Omental fat pad (tissue), 4 donors: ENCODE measurements around the gene FIBCD1. TPM values are rescaled to one million over a fixed set of nuclear protein-coding genes. Genes with fewer than 3 reads are reported as not detected.

ENCODE experiments used
- ATAC-seq: fragments of 150-250 bp; one replicate; pipeline ENCODE4 v1.9.1; 2016; ENCODE audit warnings: mild to moderate bottlenecking, moderate library complexity; ENCODE audit not compliant: low FRiP score
- DNase-seq: peaks from one replicate; pipeline ENCODE4 v3.0.0-alpha.2; 2019; ENCODE audit warnings: low spot score
- total RNA-seq, 4 donors: library from RNA; depleted of rRNA; stranded (reverse); fragments of >200 nt; gene quantifications; one replicate each; pipeline ENCODE4 v1.1.0, GENCODE V29; 2016
- TF ChIP-seq, protein P1 (sequence below), 3 donors: fragments of 450-650 bp; IDR thresholded peaks; one replicate each; pipeline ENCODE4 v1.5.1; 2016 to 2017; ENCODE audit warnings: antibody characterized with exemption in 3 of 3, mild to moderate bottlenecking in 3 of 3, moderate library complexity in 2 of 3

Gene FIBCD1
- total RNA-seq, 4 donors from 2014 or later: 1.6 TPM; not detected in 3

DNA sequence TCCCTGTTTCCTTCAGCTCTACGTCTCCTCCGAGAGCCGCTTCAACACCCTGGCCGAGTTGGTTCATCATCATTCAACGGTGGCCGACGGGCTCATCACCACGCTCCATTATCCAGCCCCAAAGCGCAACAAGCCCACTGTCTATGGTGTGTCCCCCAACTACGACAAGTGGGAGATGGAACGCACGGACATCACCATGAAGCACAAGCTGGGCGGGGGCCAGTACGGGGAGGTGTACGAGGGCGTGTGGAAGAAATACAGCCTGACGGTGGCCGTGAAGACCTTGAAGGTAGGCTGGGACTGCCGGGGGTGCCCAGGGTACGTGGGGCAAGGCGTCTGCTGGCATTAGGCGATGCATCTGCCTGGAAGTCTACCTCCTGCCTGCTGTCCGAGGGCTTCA is 76.3 kb downstream of the FIBCD1 start:
- no peak for DNase-seq
- TF ChIP-seq, protein P1, sequence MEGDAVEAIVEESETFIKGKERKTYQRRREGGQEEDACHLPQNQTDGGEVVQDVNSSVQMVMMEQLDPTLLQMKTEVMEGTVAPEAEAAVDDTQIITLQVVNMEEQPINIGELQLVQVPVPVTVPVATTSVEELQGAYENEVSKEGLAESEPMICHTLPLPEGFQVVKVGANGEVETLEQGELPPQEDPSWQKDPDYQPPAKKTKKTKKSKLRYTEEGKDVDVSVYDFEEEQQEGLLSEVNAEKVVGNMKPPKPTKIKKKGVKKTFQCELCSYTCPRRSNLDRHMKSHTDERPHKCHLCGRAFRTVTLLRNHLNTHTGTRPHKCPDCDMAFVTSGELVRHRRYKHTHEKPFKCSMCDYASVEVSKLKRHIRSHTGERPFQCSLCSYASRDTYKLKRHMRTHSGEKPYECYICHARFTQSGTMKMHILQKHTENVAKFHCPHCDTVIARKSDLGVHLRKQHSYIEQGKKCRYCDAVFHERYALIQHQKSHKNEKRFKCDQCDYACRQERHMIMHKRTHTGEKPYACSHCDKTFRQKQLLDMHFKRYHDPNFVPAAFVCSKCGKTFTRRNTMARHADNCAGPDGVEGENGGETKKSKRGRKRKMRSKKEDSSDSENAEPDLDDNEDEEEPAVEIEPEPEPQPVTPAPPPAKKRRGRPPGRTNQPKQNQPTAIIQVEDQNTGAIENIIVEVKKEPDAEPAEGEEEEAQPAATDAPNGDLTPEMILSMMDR (IDR thresholded peaks at IDR 0.05): no peak
- ATAC-seq: no peak

DNA sequence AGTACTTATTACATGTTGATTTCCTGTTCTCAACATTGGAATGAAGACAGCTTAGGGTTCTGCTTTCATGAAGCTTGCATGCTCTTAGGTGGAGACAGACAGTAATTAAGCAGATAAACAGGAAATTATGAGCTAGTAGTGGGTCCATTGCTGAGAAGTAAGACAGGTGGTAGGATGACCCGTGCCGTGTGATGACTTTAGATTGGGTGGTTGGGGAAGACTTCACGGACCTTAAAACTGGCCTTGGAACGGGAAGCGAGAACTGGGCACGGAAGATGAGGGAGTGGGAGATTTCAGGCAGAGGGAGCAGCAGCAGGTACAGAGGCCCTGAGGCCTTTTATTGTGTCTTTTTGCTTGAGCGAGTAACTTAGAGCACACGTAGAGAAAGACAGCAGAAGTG is 76.8 kb downstream of the FIBCD1 start:
- TF ChIP-seq, protein P1 (IDR thresholded peaks at IDR 0.05): no peak
- no peak for ATAC-seq
- DNase-seq: no peak

DNA sequence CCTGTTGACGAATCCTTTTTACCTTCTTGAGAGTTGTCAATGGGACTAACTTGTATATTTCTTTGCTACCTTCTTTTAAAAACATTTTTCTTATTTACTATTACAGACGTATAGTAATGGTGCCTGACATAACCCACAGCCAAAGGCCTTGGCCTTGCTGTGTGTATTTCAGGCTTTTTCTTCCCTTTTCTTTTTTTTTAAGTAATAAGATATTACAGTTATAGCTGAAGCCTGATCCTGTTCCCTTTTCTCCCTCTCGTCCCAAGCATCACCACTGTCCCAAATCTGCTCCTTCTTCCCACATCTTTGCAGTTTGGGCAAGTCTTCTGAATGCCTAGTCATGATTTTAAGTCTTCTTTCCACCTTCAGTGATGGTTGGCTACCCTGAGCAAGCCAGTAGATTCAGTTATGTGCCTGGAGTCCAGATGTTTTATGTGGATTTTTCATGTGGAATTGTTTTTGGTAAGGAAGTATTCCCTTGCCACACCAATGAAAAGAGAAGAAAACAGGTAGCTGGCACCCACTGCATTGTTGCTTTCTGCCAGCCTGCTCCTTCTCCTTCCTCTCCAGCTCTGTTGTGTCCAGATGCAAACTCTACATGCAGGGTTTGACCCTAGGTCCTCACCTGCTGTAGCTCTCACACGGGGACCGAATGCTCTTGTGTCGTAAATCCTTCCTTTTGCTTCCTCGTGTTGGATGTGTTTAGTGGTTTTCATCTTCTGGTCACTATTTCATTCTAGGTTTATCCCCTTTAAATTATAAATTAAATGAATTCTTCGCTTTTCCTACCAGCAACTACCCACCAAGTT is 77.5 kb downstream of the FIBCD1 start:
- ATAC-seq: no peak
- DNase-seq: no peak
- TF ChIP-seq, protein P1 (IDR thresholded peaks at IDR 0.05): no peak

DNA sequence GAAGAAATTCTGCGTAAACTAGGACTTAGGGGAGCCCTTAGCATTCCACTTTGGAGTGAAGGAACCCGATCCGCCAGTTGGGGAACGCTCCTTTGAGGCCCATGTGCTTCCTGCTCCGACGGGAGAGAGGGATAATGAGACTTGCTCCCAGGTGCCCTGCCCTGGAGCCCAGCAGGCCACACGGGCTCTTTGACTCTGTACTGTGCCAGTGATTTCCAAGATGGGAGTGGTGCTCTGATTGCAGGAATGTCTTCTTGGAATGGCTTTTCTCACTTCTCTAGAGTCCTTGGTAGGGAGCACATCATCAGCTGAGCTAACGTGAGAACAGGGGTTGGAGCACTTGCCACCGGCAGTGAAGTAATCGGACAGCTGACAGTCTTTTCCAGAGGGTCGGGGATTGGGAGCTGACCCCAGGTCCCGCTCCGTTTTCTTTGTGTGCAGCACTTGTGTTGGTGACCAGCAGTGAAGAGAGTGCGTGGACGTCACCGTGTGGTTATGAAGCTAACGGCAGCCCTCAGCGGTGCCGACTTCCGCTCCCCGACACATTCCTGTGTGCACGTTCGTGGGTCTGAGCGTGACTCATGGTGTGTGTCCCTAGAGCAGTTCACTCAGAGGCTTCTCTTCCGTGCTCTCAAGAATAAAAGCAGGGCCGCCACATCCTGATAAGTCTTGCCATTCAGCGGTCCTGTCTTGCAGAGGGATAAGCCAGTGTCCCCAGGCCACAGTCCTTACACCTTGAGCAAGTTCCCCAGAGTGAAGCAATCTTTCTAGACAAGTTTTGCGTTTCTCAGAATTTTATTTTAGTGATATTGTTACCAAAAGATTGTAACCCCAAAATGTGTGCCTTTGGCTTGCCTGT is 78.4 kb downstream of the FIBCD1 start:
- DNase-seq (peak; percentile 34), ATAC-seq (peak; percentile 70)

DNA sequence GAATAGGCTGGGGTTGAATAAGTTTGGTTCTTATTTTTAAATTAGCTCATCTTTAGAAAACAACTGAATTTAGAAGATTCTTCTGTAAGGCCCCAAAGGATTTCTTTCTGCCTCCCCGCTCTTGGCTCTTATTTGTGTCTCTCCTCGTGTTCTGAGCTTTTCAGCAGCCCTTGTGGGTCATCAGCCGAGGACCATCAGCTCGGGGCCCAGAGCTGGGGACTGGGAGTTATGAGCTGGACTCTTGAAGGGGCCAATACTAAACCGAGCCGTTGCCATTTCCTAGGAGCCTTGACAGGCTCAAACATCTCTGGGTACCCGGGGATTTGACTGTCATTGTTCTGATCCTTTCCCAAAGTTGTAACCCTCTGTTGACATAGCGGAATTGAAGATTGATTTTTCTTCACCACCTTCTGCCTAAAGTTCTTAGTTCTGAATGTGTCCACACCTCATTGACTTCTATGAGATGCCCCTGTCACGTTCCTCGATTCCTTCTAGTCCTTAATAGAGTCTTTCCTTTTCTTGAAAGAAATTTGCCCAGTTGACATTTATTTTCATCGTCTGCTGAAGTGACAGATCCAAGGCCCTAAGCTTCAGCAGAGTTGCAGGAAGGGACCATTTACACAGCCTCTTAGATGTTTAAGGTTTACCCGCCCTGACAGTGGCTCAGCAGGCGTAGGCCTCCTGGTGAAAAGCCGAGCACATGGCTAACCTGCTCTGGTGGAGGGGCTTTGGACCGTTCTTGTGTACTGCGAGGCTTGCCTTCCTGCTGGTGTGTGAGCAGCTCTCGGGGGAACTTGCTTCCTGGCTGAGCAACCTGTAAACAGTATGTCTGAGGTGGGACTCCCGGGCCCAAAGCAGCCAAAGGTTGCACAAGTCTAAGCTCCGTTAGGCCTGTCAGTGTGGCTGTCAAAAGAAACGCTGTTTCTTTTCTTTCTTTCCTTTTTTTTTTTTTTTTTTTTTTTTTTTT is 80.0 kb downstream of the FIBCD1 start:
- TF ChIP-seq, protein P1 (IDR thresholded peaks at IDR 0.05): no peak
- ATAC-seq: no peak
- DNase-seq: no peak

More for the DNA sequence above, 78.4 kb downstream of the FIBCD1 start:
- TF ChIP-seq, protein P1 (IDR thresholded peaks at IDR 0.05): no peak
